Suppressor macrophage treated with lipopolysaccharide for 1 hour (primary cell): Measurements from ENCODE around the gene OR10H2.
A peak's percentile ranks its signal among the peaks of the same experiment; 100 is the strongest.
"Not testable (repeated sequence)": the region's sequence is repeated elsewhere in the genome, so short reads cannot be mapped to it uniquely, and the experiment has no call there.

Experiments used
- DNase-seq, 3 donors: peaks; one replicate each; pipeline ENCODE4 v3.0.0-alpha.2; 2020 to 2022

Gene OR10H2

DNA sequence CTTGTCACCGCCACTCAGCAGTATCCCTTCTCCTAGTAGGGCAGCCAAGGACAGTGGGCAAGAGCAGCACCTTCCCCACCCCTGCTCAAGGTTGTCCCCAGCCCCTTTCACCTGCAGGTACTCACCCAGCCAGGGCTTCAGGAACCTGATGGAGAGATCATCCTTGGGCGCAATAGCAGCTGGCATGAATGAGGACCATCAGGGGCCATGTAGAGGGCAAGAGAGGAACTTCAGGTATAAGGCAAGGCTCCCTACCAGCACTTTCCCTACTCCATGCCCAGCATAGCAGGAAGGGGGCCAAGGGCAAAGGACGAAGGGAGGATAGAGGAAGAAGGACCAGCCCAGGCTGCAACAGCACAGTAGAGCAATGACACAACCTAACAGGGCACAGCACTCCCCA, 46.3 kb downstream of the OR10H2 start:
- DNase-seq, result not testable (repeated sequence)

DNA sequence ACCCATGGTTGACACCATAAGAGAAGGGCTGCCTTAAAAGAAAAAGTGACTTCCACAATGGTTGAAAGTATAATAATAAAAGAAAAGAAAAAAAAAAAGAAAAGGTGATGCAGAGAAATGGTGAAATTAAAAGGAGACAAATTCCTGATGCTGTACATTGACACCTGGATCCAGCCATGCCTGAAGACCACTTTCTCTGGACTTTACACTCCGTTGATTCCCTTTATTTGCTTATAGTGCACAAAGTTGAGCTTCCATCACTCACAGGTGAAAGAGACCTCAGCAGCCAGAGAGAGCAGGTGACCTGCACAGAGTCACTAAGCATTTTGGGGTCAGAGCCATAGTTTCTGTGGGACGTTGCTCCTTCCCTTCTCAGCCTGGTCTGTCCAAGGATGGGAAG, 47.4 kb downstream of the OR10H2 start:
- no peak for DNase-seq

DNA sequence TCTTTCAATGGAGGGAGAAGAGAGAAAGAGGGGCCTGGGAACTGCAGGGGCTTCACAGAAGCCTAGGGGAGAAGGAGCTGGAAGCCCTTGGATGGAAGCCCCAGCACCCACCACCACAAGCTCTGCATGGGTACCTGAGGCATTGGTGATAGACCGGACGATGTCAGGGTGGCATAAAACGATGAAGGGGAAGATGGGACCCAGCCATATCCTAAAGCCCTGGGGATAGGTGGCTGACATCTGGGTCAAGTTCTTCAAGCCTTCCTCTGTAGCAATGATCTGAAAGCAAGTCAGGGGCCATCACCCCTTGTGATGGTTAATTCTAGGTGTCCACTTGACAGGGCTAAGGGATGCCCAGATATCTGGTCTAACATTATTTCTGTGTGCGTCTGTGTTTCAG, 48.4 kb downstream of the OR10H2 start:
- no peak for DNase-seq

DNA sequence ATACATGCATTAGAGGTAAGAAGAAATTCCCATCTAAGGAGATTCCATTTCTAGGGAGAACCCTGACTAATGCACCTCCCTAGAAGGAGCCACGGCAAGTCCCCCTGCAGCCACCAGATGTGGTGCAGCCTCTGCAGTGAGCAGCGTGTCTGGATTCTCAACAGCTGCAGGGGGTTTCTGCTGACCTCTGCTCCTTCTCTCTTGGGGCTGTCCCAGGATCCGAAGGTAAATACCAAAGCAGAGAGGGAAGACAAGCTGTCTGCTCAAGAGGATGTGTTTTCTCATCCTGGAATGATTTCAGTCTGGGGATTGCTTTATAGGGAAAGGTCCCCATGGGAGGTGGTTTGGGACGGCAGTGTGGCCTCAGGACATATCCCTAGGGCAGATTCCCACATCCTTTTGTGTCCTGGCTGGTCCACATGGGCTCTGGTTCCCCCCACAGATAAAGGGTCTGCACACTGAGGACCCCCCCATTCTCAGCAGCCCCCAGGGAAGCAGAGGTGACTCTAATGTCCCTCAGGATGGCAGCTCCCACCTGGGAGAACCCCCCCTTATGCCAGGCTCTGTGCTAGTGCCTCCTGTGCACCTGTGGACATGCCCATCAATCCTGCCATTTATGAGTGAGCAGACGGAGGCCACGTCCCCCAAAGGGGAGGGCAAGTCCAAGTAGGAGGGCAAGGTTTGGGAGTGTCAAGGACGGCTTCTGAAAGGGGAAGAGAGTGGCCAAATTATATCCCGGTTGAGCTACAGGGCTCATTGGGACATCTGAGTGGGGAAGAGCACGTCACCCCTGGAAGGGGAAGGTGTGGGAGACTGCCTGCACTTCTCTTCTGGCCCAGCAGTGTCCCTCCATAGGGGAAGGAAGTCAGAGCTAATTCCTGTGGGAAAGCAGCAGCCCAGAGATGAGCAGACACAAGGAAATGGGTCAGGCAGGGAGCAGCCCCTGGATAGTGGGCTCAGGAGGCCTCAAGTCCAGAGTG, 49.5 kb downstream of the OR10H2 start:
- peak in 2 of 3 donors; percentile 23 to 34 for DNase-seq
